Measurements from ENCODE around the gene GGACT.

The GGACT gene

DNA sequence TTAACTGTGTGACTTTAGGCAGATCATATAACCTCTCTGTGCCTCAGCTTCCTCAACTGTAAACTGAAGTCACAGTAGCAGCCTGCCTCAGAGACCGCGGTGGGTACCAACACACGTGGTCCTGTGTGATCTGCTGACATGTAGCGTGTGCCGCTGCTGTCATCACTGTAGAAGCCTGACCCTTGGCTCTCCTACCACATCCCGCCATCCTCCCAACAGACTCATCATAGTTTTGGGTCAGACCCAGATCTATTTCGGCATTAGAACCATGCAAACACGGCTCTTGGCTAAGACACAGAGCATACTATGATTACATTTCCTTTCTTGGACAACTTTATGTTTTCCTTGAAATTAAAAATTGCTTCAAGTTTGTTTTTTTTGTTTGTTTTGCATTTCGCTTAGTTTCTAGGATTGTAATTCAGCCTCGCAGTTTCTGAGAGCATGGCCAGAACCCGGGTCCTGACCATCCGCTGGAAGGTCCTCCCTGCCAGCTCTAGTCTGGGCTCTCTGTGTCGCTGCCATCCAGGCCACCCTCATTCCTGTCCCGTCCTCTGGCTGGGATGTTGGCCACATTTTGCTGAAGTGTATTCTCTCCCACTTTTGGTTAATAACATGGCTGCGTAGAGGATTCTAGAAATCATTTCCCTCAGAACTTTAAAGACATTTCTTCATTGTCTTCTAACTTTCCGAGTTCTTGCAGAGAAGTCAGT lies 53.0 kb downstream of the GGACT start:
- TF ChIP-seq ZFX (IDR thresholded peaks at IDR 0.05; ENCODE audit: borderline replicate concordance) = no peak
- TF ChIP-seq, protein P1, sequence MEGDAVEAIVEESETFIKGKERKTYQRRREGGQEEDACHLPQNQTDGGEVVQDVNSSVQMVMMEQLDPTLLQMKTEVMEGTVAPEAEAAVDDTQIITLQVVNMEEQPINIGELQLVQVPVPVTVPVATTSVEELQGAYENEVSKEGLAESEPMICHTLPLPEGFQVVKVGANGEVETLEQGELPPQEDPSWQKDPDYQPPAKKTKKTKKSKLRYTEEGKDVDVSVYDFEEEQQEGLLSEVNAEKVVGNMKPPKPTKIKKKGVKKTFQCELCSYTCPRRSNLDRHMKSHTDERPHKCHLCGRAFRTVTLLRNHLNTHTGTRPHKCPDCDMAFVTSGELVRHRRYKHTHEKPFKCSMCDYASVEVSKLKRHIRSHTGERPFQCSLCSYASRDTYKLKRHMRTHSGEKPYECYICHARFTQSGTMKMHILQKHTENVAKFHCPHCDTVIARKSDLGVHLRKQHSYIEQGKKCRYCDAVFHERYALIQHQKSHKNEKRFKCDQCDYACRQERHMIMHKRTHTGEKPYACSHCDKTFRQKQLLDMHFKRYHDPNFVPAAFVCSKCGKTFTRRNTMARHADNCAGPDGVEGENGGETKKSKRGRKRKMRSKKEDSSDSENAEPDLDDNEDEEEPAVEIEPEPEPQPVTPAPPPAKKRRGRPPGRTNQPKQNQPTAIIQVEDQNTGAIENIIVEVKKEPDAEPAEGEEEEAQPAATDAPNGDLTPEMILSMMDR (IDR thresholded peaks at IDR 0.05) = no peak
- H3K27ac ChIP-seq = no peak overlapping the region

DNA sequence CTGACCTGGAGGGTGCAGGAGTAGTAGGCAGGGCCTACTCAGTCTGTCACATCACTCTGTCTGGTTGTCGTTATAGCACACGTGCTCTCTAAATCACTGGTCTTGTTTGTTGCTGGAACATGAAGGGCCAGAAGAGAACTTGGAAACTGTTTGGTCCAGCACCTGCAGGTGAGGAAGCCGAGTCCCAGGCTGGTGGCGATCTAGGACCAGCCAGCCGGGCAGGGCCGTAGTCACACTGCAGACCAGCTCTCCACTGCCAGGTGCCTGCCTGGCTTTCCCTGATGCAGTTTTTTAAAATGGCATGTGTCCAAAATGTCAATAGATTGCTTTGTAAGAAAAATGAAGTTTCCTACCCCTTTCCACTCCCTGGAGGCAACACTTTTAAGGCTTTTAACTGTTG lies 53.7 kb downstream of the GGACT start:
- no peak overlapping the region for H3K27ac ChIP-seq
- no peak for TF ChIP-seq ZFX (IDR thresholded peaks at IDR 0.05; ENCODE audit: borderline replicate concordance)
- TF ChIP-seq, protein P1 (IDR thresholded peaks at IDR 0.05) = no peak

DNA sequence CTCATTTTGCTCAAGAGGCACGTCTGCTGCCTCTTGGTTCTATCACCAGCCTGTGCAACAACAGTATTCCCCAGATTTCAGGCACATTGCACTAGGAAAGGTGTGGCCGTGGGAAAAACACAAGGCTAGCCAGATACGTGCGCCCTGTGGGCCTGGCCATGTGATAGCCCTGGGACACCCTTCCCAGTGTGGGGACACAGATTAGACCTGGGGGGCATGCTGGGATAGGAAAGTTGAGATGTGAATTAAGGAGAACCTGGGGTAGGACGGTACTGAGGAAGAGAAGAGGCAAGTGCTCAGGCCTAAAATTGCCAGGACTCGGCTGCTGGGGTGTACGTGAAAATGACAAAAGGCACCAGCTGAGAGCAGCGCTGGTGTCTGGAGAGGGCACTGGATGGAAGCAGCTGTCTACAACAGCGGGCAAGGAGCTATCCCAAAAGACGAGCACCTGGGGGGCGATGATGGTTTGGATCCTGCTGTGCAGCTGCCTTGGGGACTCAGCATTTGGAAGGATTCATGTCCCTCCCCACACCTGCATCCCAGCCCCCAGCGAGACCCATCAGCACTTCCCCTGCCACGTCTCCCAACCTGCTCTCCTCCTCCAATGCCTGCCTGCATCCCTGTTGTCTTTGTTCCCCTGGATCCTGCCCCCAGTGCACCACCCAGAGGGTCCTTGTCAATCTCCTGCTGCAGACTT lies 54.3 kb downstream of the GGACT start:
- H3K27ac ChIP-seq = no peak overlapping the region

DNA sequence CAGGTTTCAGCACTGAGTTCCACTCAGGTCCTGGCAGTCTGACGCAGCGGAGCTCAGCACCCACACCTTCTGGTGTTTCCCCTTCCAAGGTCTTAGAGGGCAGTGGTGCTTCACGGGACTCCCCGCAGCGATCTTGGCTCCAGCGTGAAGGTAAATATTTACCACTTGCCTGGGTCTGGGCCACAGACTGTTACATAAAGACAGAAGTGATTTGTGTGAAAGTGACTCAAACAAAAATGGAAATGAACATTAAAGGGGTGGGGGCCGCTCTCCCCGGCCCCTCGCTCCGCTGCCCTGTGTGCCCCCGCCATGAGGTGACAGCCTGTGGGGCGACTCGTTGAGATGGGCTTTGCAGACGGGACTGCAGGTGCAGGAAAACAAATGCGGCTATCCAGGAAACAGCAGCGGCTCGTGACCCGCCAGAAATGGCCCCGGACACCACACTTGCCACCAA lies 55.0 kb downstream of the GGACT start:
- TF ChIP-seq ZFX (IDR thresholded peaks at IDR 0.05; ENCODE audit: borderline replicate concordance) = no peak
- TF ChIP-seq, protein P1 (IDR thresholded peaks at IDR 0.05) = no peak
- H3K27ac ChIP-seq = no peak overlapping the region

More for the DNA sequence above, 54.3 kb downstream of the GGACT start:
- TF ChIP-seq ZFX (IDR thresholded peaks at IDR 0.05; ENCODE audit: borderline replicate concordance) = no peak
- TF ChIP-seq, protein P1 (IDR thresholded peaks at IDR 0.05) = no peak

DNA sequence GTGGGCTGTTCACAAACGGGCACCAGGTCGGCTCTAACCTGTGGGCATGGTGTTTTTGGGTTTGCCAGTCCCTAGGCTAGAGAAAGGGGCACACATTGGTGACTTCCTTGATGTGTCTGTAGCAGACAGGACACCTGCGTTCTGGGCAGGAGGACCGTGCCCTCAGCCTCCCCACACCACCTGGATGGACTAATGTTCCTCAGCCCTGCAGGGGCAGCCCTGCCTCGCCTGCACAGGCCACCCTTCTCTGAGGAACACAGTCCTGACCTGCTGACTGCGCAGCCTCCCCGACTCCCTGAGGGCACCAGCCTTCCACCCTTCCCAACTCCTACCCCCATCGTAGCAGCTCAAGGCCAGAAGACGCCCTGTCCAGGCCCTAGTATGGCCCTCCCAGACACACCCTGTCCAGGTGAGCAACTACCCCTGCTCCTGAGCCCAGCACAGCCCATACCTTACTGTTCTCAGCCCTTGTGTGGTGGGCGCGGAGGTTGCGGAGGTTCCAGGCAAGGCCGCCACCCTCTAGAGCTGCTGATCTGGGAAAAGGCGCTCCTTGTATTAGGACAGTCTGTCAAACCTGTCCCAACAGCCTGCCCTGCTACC lies 55.7 kb downstream of the GGACT start:
- TF ChIP-seq, protein P1 (IDR thresholded peaks at IDR 0.05) = no peak
- no peak for TF ChIP-seq ZFX (IDR thresholded peaks at IDR 0.05; ENCODE audit: borderline replicate concordance)
- no peak overlapping the region for H3K27ac ChIP-seq

DNA sequence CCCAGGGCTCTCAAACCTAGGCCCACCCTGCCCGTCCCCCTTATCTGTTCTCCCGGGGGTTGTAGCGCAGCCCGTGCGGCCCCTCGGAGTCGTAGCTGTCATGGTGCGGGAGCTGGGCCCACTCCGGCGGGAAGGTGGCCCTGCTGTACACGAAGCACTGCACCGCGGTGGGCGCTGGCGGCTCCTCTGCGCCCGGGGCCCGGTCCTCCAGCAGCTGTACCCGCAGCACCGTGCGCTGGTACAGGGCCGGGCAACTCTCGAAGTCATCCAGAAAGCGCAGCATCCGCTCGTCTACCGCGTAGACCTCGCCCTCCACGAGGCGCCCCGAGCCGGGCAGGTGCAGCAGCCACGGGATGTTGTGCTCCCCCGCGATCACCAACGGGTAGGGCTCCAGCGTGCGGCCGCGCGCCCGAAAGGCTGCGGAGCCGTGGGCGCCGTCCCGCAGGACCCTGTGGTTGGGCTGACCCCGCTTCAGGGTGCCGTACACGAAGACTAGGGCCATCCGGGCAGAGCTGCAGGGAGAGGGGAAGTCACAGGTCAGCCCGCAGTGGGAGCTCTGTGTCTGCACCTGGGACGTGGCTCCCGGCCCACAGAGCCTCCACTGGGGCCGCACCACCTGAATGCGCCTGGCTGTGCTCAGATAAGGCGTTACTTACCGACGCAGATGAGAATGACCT lies 56.4 kb downstream of the GGACT start:
- no peak overlapping the region for H3K27ac ChIP-seq
- TF ChIP-seq ZFX (IDR thresholded peaks at IDR 0.05; ENCODE audit: borderline replicate concordance) = no peak
- TF ChIP-seq, protein P1 (IDR thresholded peaks at IDR 0.05) = no peak

All from 22Rv1 (cell line).